Activated CD8-positive, alpha-beta memory T cell treated with anti-CD3 and anti-CD28 coated beads for 24 hours (primary cell): ENCODE measurements around the gene ZNF311.
A peak's percentile ranks its signal among the peaks of the same experiment; 100 is the strongest.
"Not testable (repeated sequence)": the region's sequence is repeated elsewhere in the genome, so short reads cannot be mapped to it uniquely, and the experiment has no call there.

Source experiments
- DNase-seq: peaks from one replicate; pipeline ENCODE4 v3.0.0-alpha.2; 2020

Gene ZNF311

DNA sequence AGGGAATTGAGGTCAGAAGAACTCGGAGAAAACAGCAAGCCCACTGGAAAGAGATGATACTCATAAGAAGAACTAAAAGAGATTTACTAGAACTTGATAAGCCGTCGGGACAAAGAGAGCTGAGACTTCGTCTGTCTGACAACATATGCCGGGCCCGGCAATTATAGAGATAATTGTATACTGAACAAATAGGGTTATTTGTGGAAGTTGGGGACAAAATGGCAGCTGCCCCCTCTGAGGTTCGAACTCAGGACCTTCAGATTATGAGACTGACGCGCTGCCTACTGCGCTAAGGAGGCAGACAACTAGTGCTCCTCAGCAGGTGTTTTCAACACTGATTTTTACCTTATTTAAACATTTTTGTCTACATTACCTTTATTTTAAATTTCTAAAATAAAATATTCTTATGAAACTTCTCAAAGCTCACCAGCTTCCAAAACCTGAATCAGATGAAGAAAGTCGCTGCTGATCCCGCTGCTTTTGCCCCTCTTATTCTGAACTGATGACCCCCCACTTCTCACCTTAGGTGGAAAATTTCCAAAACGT lies 52.0 kb downstream of the ZNF311 start:
- DNase-seq: peak; percentile 88

DNA sequence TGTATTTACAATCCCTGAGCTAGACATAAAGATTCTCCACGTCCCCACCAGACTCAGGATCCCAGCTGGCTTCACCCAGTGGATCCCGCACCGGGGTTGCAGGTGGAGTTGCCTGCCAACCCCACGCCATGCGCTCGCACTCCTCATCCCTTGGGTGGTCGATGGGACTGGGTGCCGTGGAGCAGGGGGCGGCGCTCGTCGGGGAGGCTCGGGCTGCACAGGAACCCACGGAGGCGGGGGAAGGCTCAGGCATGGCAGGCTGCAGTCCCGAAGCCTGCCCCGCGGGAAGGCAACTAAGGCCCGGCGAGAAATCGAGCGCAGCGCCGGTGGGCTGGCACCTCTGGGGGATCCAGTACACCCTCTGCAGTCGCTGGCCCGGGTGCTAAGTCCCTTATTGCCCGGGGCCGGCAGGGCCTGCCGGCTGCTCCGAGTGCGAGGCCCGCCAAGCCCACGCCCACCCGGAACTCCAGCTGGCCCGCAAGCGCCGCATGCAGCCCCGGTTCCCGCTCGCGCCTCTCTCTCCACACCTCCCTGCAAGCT lies 55.4 kb downstream of the ZNF311 start:
- DNase-seq: not testable (repeated sequence)

- DNase-seq: no peak
These were observed 56.2 kb downstream of the ZNF311 start for GRCh38 chr6:28948782-28949486.

DNA sequence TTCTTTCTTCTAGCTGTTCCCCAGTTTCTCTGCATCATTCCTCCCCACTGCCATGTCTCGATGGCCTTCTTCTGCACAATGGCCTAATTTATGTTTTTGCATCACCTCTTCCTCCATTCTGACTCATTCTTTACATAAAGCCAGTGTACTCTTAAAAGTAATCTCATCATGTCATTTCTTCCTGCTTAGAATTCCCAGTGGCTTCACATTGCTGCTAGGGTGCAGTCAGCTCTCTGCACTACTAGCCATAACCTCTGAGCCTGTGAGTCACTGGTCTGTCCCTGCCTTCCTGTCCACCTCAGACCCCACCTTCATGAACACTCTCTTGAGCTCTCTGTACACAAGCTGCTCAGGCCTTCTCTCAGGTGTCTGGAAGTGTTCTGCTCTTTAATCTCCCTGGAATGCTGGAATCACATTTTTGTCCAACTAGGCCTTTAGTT lies 57.3 kb downstream of the ZNF311 start:
- no peak for DNase-seq

GRCh38 chr6:28947067-28947765 lies 57.9 kb downstream of the ZNF311 start:
- no peak for DNase-seq

- no peak for DNase-seq
These were observed 59.8 kb downstream of the ZNF311 start for GRCh38 chr6:28945349-28945748.
